CD4-positive, alpha-beta T cell treated with Interleukin-15 for 4 hours (primary cell): Measurements from ENCODE around the gene PRR20E.
"Not testable (repeated sequence)": the region's sequence is repeated elsewhere in the genome, so short reads cannot be mapped to it uniquely, and the experiment has no call there.

Experiments
- DNase-seq: peaks from one replicate; pipeline ENCODE4 v3.0.0-alpha.2; 2020; ENCODE audit warnings: low spot score

The PRR20E gene

GRCh38 chr13:57166897-57167296 lies at the start of gene PRR20E:
PRR20E (plus strand) TSS chr13:57167197; CDS start chr13:57167584, 387 bp downstream.
- DNase-seq: not testable (repeated sequence)

DNA sequence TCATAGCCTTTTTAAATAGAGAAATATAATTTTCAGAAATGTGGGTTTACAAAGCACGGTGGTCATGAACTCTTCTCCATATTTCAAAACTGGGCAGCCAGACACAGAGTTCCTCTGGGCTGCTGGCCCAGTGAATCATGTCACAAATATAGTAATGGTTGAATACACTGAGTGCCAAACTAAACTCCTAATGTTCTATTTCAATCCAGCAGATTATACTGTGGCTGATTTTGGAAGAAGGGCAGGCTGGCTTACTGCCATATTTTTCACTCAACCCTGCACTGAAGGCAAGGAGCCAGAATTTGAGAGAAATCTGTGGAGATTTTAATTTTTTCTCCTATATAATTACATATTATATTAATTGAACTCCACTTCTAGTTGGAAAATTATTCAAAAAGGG lies 43.3 kb upstream of the PRR20E start:
- DNase-seq: no peak

DNA sequence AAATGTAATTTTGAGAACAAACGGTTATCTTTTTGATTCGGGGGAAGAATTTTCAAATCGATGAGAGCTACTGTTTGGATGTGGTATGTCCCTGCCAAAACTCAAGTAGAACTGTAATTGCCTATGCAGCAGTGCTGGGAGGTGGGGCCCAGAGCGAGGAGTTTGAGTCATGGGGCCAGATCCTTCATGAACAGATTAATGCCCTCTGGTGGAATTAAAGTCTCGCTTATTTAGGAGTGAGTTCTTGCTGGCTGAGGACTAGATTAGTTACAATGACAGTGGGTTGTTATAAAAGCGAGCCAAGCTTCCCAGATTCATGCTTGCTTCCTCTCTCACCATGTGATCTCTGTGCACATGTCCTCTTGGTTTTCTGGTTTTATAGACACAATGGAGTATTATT lies 38.1 kb upstream of the PRR20E start:
- no peak for DNase-seq

GRCh38 chr13:57136093-57136492 lies 30.9 kb upstream of the PRR20E start:
- no peak for DNase-seq

GRCh38 chr13:57137585-57137984 lies 29.4 kb upstream of the PRR20E start:
- no peak for DNase-seq

- DNase-seq: no peak
These were observed 28.0 kb upstream of the PRR20E start for GRCh38 chr13:57138988-57139387.

- DNase-seq: not testable (repeated sequence)
These were observed 27.2 kb upstream of the PRR20E start for GRCh38 chr13:57139781-57140180.

GRCh38 chr13:57140235-57140968 lies 26.6 kb upstream of the PRR20E start, which contains the start of gene PRR20A:
PRR20A (plus strand) TSS chr13:57140918; CDS start chr13:57141305, 387 bp downstream.
- DNase-seq: not testable (repeated sequence)

DNA sequence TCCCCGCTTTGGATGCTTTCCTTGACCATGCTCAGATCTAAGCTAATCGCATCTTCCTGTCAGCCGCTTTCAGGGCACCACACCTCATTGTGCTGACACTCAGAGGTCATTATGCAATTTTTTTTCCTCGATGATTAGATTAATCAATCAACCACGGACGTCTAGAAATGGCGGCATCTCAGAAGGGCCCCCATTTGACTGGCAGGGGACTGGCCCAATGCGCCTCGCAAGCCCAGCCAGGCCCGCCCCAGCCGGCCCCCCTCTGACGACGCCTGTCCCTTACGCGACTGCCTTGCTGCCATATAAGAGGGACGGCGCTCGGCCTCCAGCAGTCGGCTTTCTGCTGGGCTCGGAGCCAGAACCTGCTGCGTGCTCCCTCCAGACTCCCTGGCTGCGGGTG lies 19.8 kb upstream of the PRR20E start, which contains the start of gene PRR20B:
TSS of gene PRR20B (plus strand) at position 301 of the 400 bp plus-strand sequence. CDS start 387 bp downstream, outside the sequence.
- not testable (repeated sequence) for DNase-seq

DNA sequence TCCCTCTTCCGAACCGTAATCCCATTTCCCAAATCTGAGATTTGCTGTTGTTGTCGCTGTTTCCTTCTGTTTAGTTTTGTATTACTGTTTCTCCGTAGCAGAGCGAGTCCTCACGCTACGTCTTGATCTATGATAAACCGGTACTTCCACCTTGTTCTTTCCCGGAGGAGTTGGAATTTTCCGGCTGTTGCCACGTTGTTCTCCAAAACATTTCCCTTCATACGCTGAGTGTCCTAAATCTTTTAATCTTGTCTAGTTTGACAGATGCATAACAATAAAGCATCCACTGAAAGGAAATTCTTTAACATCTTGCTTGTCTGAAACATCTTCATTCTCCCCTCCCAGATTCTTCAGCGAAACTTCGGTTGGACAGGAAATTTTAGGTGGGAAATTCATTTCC lies 18.9 kb upstream of the PRR20E start:
- DNase-seq: not testable (repeated sequence)

GRCh38 chr13:57153761-57154160 lies 13.2 kb upstream of the PRR20E start, which contains the start of gene PRR20C:
PRR20C (plus strand) TSS chr13:57154061; CDS start chr13:57154448, 387 bp downstream.
- not testable (repeated sequence) for DNase-seq

DNA sequence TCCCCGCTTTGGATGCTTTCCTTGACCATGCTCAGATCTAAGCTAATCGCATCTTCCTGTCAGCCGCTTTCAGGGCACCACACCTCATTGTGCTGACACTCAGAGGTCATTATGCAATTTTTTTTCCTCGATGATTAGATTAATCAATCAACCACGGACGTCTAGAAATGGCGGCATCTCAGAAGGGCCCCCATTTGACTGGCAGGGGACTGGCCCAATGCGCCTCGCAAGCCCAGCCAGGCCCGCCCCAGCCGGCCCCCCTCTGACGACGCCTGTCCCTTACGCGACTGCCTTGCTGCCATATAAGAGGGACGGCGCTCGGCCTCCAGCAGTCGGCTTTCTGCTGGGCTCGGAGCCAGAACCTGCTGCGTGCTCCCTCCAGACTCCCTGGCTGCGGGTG lies 6.7 kb upstream of the PRR20E start, which contains the start of gene PRR20D:
TSS of gene PRR20D (plus strand) at position 301 of the 400 bp plus-strand sequence. CDS start 387 bp downstream, outside the sequence.
- DNase-seq: not testable (repeated sequence)

DNA sequence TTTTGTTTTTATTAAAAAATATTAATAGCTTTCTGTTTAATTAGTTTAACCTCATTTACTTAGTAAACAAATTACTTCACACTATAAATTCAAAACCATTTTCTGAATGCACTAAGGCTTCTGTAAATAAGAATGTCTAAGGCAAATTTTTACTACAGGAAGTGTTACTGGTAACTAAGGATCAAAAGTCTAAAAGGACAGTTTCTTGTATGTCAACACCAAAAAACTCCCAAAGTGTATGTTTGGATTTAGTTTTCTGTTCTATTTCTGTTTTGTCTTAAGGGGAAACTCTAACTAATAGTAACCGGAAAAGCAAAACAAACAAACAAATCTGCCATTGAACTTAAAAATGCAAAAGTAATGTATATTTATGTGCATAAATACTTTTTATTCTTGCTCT lies 24.7 kb downstream of the PRR20E start:
- DNase-seq: no peak

- DNase-seq: no peak
These were observed 46.0 kb downstream of the PRR20E start for GRCh38 chr13:57212989-57213388.
